Nephron (organoid): ENCODE results near the gene UBE2E3.

Experiments
- H3K27ac Mint-ChIP-seq, 3 experiments: 2 replicates each; pipeline ENCODE4 v1.8.0; 2020; ENCODE audit warnings: mixed read lengths in 3 of 3, mild to moderate bottlenecking in 2 of 3, moderate library complexity in 1 of 3
- H3K27me3 Mint-ChIP-seq: 2 replicates; pipeline ENCODE4 v1.8.0; 2021; ENCODE audit warnings: low read depth, mild to moderate bottlenecking, moderate library complexity, mixed read lengths
- H3K36me3 Mint-ChIP-seq: 2 replicates; pipeline ENCODE4 v1.8.0; 2020; ENCODE audit warnings: low read depth, mixed read lengths
- H3K4me1 Mint-ChIP-seq: 2 replicates; pipeline ENCODE4 v1.8.0; 2020; ENCODE audit warnings: mixed read lengths
- H3K4me3 Mint-ChIP-seq, 3 experiments: 2 replicates each; pipeline ENCODE4 v1.8.0; 2020; ENCODE audit warnings: mild to moderate bottlenecking in 3 of 3, mixed read lengths in 3 of 3, moderate library complexity in 2 of 3
- H3K9me3 Mint-ChIP-seq: 2 replicates; pipeline ENCODE4 v1.8.0; 2020; ENCODE audit warnings: mixed read lengths
- CTCF ChIP-seq, 3 experiments: fragments of 200-600 bp; sonication (generic); IDR thresholded peaks; one replicate each; pipeline ENCODE4 v1.5.0; 2021; ENCODE audit warnings: antibody characterized with exemption in 3 of 3; ENCODE audit not compliant: unreplicated experiment in 3 of 3

The UBE2E3 gene

GRCh38 chr2:180990794-180991193 is 10.4 kb downstream of the UBE2E3 start:
- Mint-ChIP-seq H3K36me3 (peaks cover 59% of the 10 kb centered on the region), H3K4me3 (no peak overlapping the region), H3K27me3 (no peaks in the 10 kb centered on the region), H3K27ac (no peak overlapping the region), H3K4me1 (peaks cover 38% of the 10 kb centered on the region), H3K9me3 (no peaks in the 10 kb centered on the region)
- TF ChIP-seq CTCF (IDR thresholded peaks at IDR 0.05; ENCODE audit: unreplicated experiment in 3 of 3), result no peak

GRCh38 chr2:180991361-180991760 is 11.0 kb downstream of the UBE2E3 start:
- Mint-ChIP-seq H3K36me3 (peaks cover 61% of the 10 kb centered on the region), H3K4me1 (peaks cover 33% of the 10 kb centered on the region)

GRCh38 chr2:180991820-180992219 is 11.4 kb downstream of the UBE2E3 start:
- Mint-ChIP-seq H3K4me1 (peaks cover 32% of the 10 kb centered on the region), H3K9me3 (no peaks in the 10 kb centered on the region)
- TF ChIP-seq CTCF (IDR thresholded peaks at IDR 0.05; ENCODE audit: unreplicated experiment in 3 of 3), result no peak

More at GRCh38 chr2:180991361-180991760, 11.0 kb downstream of the UBE2E3 start:
- no peak overlapping the region for H3K27ac Mint-ChIP-seq
- TF ChIP-seq CTCF (IDR thresholded peaks at IDR 0.05; ENCODE audit: unreplicated experiment in 3 of 3), result no peak
- no peaks in the 10 kb centered on the region for H3K27me3 Mint-ChIP-seq
- no peak overlapping the region for H3K4me3 Mint-ChIP-seq
- no peaks in the 10 kb centered on the region for H3K9me3 Mint-ChIP-seq

GRCh38 chr2:180992994-180993393 is 12.6 kb downstream of the UBE2E3 start:
- Mint-ChIP-seq H3K9me3 (no peaks in the 10 kb centered on the region), H3K27ac (no peak overlapping the region), H3K4me1 (peaks cover 35% of the 10 kb centered on the region), H3K36me3 (peaks cover 74% of the 10 kb centered on the region), H3K27me3 (no peaks in the 10 kb centered on the region), H3K4me3 (no peak overlapping the region)
- no peak for TF ChIP-seq CTCF (IDR thresholded peaks at IDR 0.05; ENCODE audit: unreplicated experiment in 3 of 3)

More at GRCh38 chr2:180991820-180992219, 11.4 kb downstream of the UBE2E3 start:
- no peak overlapping the region for H3K27ac Mint-ChIP-seq
- H3K27me3 Mint-ChIP-seq, result no peaks in the 10 kb centered on the region
- peaks cover 63% of the 10 kb centered on the region for H3K36me3 Mint-ChIP-seq
- H3K4me3 Mint-ChIP-seq, result no peak overlapping the region

- Mint-ChIP-seq H3K27ac (no peak overlapping the region), H3K27me3 (no peaks in the 10 kb centered on the region), H3K9me3 (no peaks in the 10 kb centered on the region), H3K4me3 (no peak overlapping the region), H3K36me3 (peaks cover 52% of the 10 kb centered on the region), H3K4me1 (peaks cover 40% of the 10 kb centered on the region)
- no peak for TF ChIP-seq CTCF (IDR thresholded peaks at IDR 0.05; ENCODE audit: unreplicated experiment in 3 of 3)
Measured at GRCh38 chr2:180999274-180999964, 19.0 kb downstream of the UBE2E3 start.
